Astrocyte (in vitro differentiated cells and primary cell): ENCODE results near the gene SYT2. TPM values are rescaled to one million over a fixed set of nuclear protein-coding genes. Genes with fewer than 3 reads are reported as not detected.
A peak's percentile ranks its signal among the peaks of the same experiment; 100 is the strongest.
"Not testable (repeated sequence)": the region's sequence is repeated elsewhere in the genome, so short reads cannot be mapped to it uniquely, and the experiment has no call there.

ENCODE experiments used
- DNase-seq: peaks from one replicate; pipeline ENCODE4 v3.0.0-alpha.2; 2010; ENCODE audit warnings: low read depth
- FAIRE-seq: peaks from 2 replicates; lab custom pipeline; 2011; peaks lifted over from hg19 to GRCh38; lab: Jason Lieb, UNC
- H2AFZ ChIP-seq: 2 replicates; pipeline ENCODE4 v1.6.0; 2012; ENCODE audit warnings: low read depth, low read length, inconsistent platforms
- H3K27ac ChIP-seq: 2 replicates; pipeline ENCODE4 v1.5.1; 2011; ENCODE audit warnings: low read depth, low read length, inconsistent platforms
- H3K27me3 ChIP-seq: 2 replicates; pipeline ENCODE4 v1.6.0; 2011; ENCODE audit warnings: low read length, inconsistent platforms; ENCODE audit not compliant: insufficient read depth
- H3K36me3 ChIP-seq: 2 replicates; pipeline ENCODE4 v1.5.1; 2011; ENCODE audit warnings: low read length, inconsistent platforms; ENCODE audit not compliant: insufficient read depth
- H3K4me1 ChIP-seq: 2 replicates; pipeline ENCODE4 v1.5.1; 2011; ENCODE audit warnings: low read length, inconsistent platforms; ENCODE audit not compliant: insufficient read depth
- H3K4me2 ChIP-seq: 2 replicates; pipeline ENCODE4 v1.6.0; 2012; ENCODE audit warnings: low read length, inconsistent platforms
- H3K4me3 ChIP-seq: 2 replicates; pipeline ENCODE4 v1.5.1; 2011; ENCODE audit warnings: low read depth, mild to moderate bottlenecking, low read length, inconsistent platforms; ENCODE audit not compliant: insufficient read depth
- H3K79me2 ChIP-seq: 2 replicates; pipeline ENCODE4 v1.6.0; 2012; ENCODE audit warnings: mild to moderate bottlenecking, low read length, inconsistent platforms; ENCODE audit not compliant: insufficient read depth
- H3K9ac ChIP-seq: 2 replicates; pipeline ENCODE4 v1.6.0; 2012; ENCODE audit warnings: mild to moderate bottlenecking, low read length, inconsistent platforms
- H3K9me3 ChIP-seq: 2 replicates; pipeline ENCODE4 v1.5.1; 2012; ENCODE audit warnings: low read depth, mild to moderate bottlenecking, low read length, inconsistent platforms; ENCODE audit not compliant: insufficient read depth
- H4K20me1 ChIP-seq: 2 replicates; pipeline ENCODE4 v1.6.0; 2012; ENCODE audit warnings: low read length, inconsistent platforms; ENCODE audit not compliant: insufficient read depth
- H3K27ac Mint-ChIP-seq: one replicate; pipeline ENCODE4 v1.8.0; 2021; ENCODE audit warnings: mild to moderate bottlenecking, mixed read lengths; ENCODE audit not compliant: unreplicated experiment
- H3K27me3 Mint-ChIP-seq: one replicate; pipeline ENCODE4 v1.8.0; 2021; ENCODE audit warnings: low read depth, mixed read lengths; ENCODE audit not compliant: unreplicated experiment
- H3K36me3 Mint-ChIP-seq: one replicate; pipeline ENCODE4 v1.8.0; 2021; ENCODE audit warnings: low read depth, mixed read lengths; ENCODE audit not compliant: unreplicated experiment
- H3K4me1 Mint-ChIP-seq: one replicate; pipeline ENCODE4 v1.8.0; 2021; ENCODE audit warnings: low read depth, mixed read lengths; ENCODE audit not compliant: unreplicated experiment
- H3K4me3 Mint-ChIP-seq: one replicate; pipeline ENCODE4 v1.8.0; 2021; ENCODE audit warnings: mild to moderate bottlenecking, moderate library complexity, mixed read lengths; ENCODE audit not compliant: unreplicated experiment
- H3K9me3 Mint-ChIP-seq: one replicate; pipeline ENCODE4 v1.8.0; 2021; ENCODE audit warnings: mild to moderate bottlenecking, mixed read lengths; ENCODE audit not compliant: unreplicated experiment
- EZH2 ChIP-seq: IDR thresholded peaks from 2 replicates; pipeline ENCODE4 v1.6.1; 2012; ENCODE audit warnings: mild to moderate bottlenecking, low read length, inconsistent platforms; ENCODE audit not compliant: insufficient read depth
- total RNA-seq: library from RNA; stranded (reverse); gene quantifications from 2 replicates; pipeline ENCODE4 v1.2.1, GENCODE V29; 2021
- TF ChIP-seq, protein P1 (sequence below): IDR thresholded peaks from 2 replicates; pipeline ENCODE4 v1.5.1; 2011; ENCODE audit warnings: low read depth, mild to moderate bottlenecking, inconsistent platforms, low read length, moderate library complexity; ENCODE audit not compliant: insufficient read depth

SYT2 gene
- total RNA-seq, 1 donor from 2014 or later, result 0.27 TPM

DNA sequence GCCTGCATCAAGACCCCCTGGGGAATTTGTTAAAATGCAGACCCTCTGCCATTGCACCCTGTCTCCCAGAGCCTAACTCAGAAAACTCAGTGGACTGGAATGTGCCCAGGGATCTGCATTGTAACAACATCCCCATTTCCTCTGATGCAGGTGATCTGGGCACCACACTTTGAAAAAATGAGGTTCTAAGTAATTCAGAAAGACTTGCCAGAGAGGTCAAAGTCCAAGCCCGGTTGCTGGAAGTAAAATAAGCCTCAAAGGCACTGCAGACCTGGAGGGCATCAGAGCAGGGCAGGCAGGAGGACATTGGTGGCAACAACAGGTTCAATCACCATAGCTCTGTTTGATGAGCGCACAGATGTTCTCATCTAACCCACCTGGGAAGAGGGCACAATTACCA, 90.7 kb downstream of the SYT2 start:
- H3K4me1 Mint-ChIP-seq, result peaks cover 54% of the 10 kb centered on the region
- TF ChIP-seq, protein P1, sequence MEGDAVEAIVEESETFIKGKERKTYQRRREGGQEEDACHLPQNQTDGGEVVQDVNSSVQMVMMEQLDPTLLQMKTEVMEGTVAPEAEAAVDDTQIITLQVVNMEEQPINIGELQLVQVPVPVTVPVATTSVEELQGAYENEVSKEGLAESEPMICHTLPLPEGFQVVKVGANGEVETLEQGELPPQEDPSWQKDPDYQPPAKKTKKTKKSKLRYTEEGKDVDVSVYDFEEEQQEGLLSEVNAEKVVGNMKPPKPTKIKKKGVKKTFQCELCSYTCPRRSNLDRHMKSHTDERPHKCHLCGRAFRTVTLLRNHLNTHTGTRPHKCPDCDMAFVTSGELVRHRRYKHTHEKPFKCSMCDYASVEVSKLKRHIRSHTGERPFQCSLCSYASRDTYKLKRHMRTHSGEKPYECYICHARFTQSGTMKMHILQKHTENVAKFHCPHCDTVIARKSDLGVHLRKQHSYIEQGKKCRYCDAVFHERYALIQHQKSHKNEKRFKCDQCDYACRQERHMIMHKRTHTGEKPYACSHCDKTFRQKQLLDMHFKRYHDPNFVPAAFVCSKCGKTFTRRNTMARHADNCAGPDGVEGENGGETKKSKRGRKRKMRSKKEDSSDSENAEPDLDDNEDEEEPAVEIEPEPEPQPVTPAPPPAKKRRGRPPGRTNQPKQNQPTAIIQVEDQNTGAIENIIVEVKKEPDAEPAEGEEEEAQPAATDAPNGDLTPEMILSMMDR, result no peak
- TF ChIP-seq EZH2, result no peak
- H3K27me3 ChIP-seq, result peaks cover 7% of the 10 kb centered on the region

DNA sequence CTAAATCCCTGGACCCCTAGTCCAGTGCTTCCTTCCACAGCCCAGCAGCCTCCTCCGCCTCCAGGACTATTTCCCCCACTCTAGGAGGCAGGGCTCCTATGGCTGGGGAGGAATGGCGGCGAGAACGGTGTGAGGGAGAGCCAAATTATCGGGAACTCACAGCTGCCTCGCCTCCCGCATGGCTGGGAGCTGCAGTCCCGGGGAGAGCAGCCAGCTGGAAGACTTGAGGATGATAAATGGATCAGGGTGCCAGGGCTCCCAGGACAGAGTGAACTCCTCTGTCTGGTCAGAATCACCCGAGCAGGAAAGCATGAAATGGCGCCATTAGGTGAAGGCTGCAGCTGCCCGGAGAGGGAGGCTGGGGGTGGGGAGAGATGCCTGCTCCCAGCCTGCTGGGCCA, 91.2 kb downstream of the SYT2 start:
- H3K9me3 ChIP-seq, H4K20me1 ChIP-seq, H3K9me3 Mint-ChIP-seq, H2AFZ ChIP-seq, FAIRE-seq, H3K4me3 Mint-ChIP-seq, H3K9ac ChIP-seq, H3K36me3 Mint-ChIP-seq, H3K27me3 ChIP-seq, H3K4me3 ChIP-seq, H3K27ac Mint-ChIP-seq, H3K79me2 ChIP-seq, H3K36me3 ChIP-seq: not testable (repeated sequence)
- Histone ChIP-seq H3K4me1 (peaks cover 49% of the 10 kb centered on the region), H3K4me2 (peak overlapping the region; percentile 68), H3K27ac (peak overlapping the region; percentile 14)
- peak; percentile 37 for DNase-seq
- Mint-ChIP-seq H3K4me1 (peaks cover 58% of the 10 kb centered on the region), H3K27me3 (peaks cover 29% of the 10 kb centered on the region)

More for the DNA sequence above, 90.7 kb downstream of the SYT2 start:
- Histone ChIP-seq H3K36me3 (no peaks in the 10 kb centered on the region), H3K4me2 (peak overlapping the region; percentile 68), H2AFZ (no peak overlapping the region), H3K9me3 (no peaks in the 10 kb centered on the region), H3K4me1 (peaks cover 49% of the 10 kb centered on the region), H3K4me3 (no peak overlapping the region), H3K27ac (no peak overlapping the region), H3K9ac (no peak overlapping the region), H4K20me1 (no peaks in the 10 kb centered on the region), H3K79me2 (no peaks in the 10 kb centered on the region)
- Mint-ChIP-seq H3K36me3 (peaks cover 4% of the 10 kb centered on the region), H3K27me3 (peaks cover 29% of the 10 kb centered on the region), H3K27ac (no peak overlapping the region), H3K4me3 (no peak overlapping the region), H3K9me3 (peaks cover 2% of the 10 kb centered on the region)
- no peak for FAIRE-seq
- no peak for DNase-seq

DNA sequence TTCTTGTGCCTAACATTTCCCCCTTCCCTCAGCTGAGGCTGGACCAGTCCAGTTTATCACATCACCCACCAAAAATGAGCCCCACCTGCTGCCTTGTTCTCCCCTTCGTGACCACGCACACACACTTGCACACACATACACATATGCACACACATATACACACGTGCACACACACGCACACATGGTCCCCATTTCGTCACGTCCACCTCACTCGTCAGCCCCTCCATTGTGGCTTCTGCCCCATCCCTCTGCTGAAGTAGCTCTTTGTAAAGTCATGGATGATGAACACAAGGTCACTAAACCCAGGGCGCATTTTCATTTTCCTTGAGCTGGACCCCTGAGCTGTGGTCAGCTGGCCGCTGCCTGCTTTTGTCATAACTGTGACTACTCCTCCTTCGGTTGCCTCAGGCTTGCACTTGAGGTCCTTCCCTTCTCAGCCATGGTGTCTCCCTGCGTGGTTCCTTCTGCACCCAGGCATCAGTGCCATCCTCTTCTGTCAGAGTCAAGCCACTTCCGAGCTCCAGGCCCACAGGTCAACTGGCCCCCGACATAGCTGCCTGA, 93.8 kb downstream of the SYT2 start:
- Histone ChIP-seq H4K20me1 (no peaks in the 10 kb centered on the region), H3K79me2 (no peaks in the 10 kb centered on the region), H3K4me3 (no peak overlapping the region), H3K4me1 (peaks cover 38% of the 10 kb centered on the region), H3K27me3 (peaks cover 7% of the 10 kb centered on the region), H3K27ac (no peak overlapping the region), H3K36me3 (no peaks in the 10 kb centered on the region), H2AFZ (no peak overlapping the region), H3K9me3 (no peaks in the 10 kb centered on the region), H3K9ac (peak overlapping the region; percentile 21), H3K4me2 (peak overlapping the region; percentile 76)
- H3K27me3 Mint-ChIP-seq, result peaks cover 32% of the 10 kb centered on the region
- H3K27ac Mint-ChIP-seq, result no peak overlapping the region
- H3K4me1 Mint-ChIP-seq, result peaks cover 48% of the 10 kb centered on the region
- H3K9me3 Mint-ChIP-seq, result peaks cover 2% of the 10 kb centered on the region
- DNase-seq (no peak), FAIRE-seq (no peak)
- peaks cover 6% of the 10 kb centered on the region for H3K36me3 Mint-ChIP-seq
- TF ChIP-seq, protein P1, result no peak
- TF ChIP-seq EZH2, result no peak
- H3K4me3 Mint-ChIP-seq, result no peak overlapping the region
